DOHH2 (cell line): ENCODE measurements around the gene SMC4.

Source experiments
- CTCF ChIP-seq: fragments of 200-600 bp; sonication (generic); IDR thresholded peaks from one replicate; pipeline ENCODE4 v1.5.1; 2014; ENCODE audit warnings: antibody characterized with exemption, mild to moderate bottlenecking, low read depth, low read length; ENCODE audit not compliant: poor library complexity, severe bottlenecking
- EZH2phosphoT487 ChIP-seq: fragments of 200-600 bp; sonication (generic); IDR thresholded peaks from 2 replicates; pipeline ENCODE4 v1.6.1; 2017; ENCODE audit warnings: borderline replicate concordance, mild to moderate bottlenecking, antibody characterized with exemption, low read length, moderate library complexity, mixed read lengths

- TF ChIP-seq CTCF = no peak
- TF ChIP-seq EZH2phosphoT487 = no peak
Observed at GRCh38 chr3:160435095-160435494, 35.6 kb downstream of the SMC4 start.
